H9 (cell line): ENCODE results near the gene ASB7. TPM values are rescaled to one million over a fixed set of nuclear protein-coding genes. Genes with fewer than 3 reads are reported as not detected.

Experiments
- DNase-seq: peaks from one replicate; pipeline ENCODE4 v3.0.0-alpha.2; 2017
- H2AFZ ChIP-seq: one replicate; pipeline ENCODE4 v1.6.1; 2013; ENCODE audit warnings: mild to moderate bottlenecking, low read length, control low read depth, moderate library complexity
- H2AK5ac ChIP-seq: 2 replicates; pipeline ENCODE4 v1.6.1; 2013; ENCODE audit warnings: low read length, control low read depth, mixed read lengths; ENCODE audit not compliant: insufficient read length
- H2BK120ac ChIP-seq: one replicate; pipeline ENCODE4 v1.6.1; 2013; ENCODE audit warnings: low read depth, mild to moderate bottlenecking, low read length, control low read depth, inconsistent platforms; ENCODE audit not compliant: poor library complexity, severe bottlenecking
- H2BK12ac ChIP-seq: 2 replicates; pipeline ENCODE4 v1.6.1; 2013; ENCODE audit warnings: low read length, control low read depth, mixed read lengths, low read depth; ENCODE audit not compliant: insufficient read length
- H2BK15ac ChIP-seq: 2 replicates; pipeline ENCODE4 v1.6.1; 2013; ENCODE audit warnings: low read depth, low read length, control low read depth
- H2BK20ac ChIP-seq: one replicate; pipeline ENCODE4 v1.6.1; 2013; ENCODE audit warnings: low read depth, mild to moderate bottlenecking, low read length, control low read depth, inconsistent platforms; ENCODE audit not compliant: poor library complexity, severe bottlenecking
- H2BK5ac ChIP-seq: 2 replicates; pipeline ENCODE4 v1.6.1; 2013; ENCODE audit warnings: low read length, control low read depth, mixed read lengths; ENCODE audit not compliant: insufficient read length
- H3K14ac ChIP-seq: 2 replicates; pipeline ENCODE4 v1.6.1; 2013; ENCODE audit warnings: low read length, control low read depth; ENCODE audit not compliant: insufficient read depth
- H3K18ac ChIP-seq: 2 replicates; pipeline ENCODE4 v1.6.1; 2013; ENCODE audit warnings: low read depth, mild to moderate bottlenecking, mixed read lengths, low read length, control low read depth; ENCODE audit not compliant: insufficient read length
- H3K23ac ChIP-seq: 2 replicates; pipeline ENCODE4 v1.6.1; 2013; ENCODE audit warnings: low read length, control low read depth, mixed read lengths, low read depth; ENCODE audit not compliant: insufficient read length
- H3K23me2 ChIP-seq: 2 replicates; pipeline ENCODE4 v1.6.1; 2013; ENCODE audit warnings: low read depth, mild to moderate bottlenecking, mixed read lengths, low read length, control low read depth; ENCODE audit not compliant: insufficient read length, poor library complexity, severe bottlenecking
- H3K27ac ChIP-seq: 2 replicates; pipeline ENCODE4 v1.5.1; 2013; ENCODE audit warnings: low read length, control low read depth, mixed read lengths, low read depth; ENCODE audit not compliant: insufficient read length
- H3K27me3 ChIP-seq: 2 replicates; pipeline ENCODE4 v1.6.1; 2013; ENCODE audit warnings: low read length, control low read depth, inconsistent platforms; ENCODE audit not compliant: insufficient read depth
- H3K4ac ChIP-seq: 2 replicates; pipeline ENCODE4 v1.6.1; 2013; ENCODE audit warnings: low read depth, mild to moderate bottlenecking, control low read depth, inconsistent platforms, low read length, moderate library complexity
- H3K4me1 ChIP-seq: 2 replicates; pipeline ENCODE4 v1.6.1; 2013; ENCODE audit warnings: low read length, control low read depth, inconsistent platforms; ENCODE audit not compliant: insufficient read depth
- H3K4me2 ChIP-seq: 2 replicates; pipeline ENCODE4 v1.6.1; 2013; ENCODE audit warnings: low read length, control low read depth, mixed read lengths; ENCODE audit not compliant: insufficient read length, insufficient read depth
- H3K56ac ChIP-seq: 2 replicates; pipeline ENCODE4 v1.6.1; 2013; ENCODE audit warnings: low read depth, mild to moderate bottlenecking, mixed read lengths, low read length, control low read depth; ENCODE audit not compliant: insufficient read length
- H3K79me1 ChIP-seq: 2 replicates; pipeline ENCODE4 v1.6.1; 2013; ENCODE audit warnings: low read depth, mild to moderate bottlenecking, moderate library complexity, low read length, control low read depth, inconsistent platforms; ENCODE audit not compliant: insufficient read depth, poor library complexity, severe bottlenecking
- H3K79me2 ChIP-seq: 2 replicates; pipeline ENCODE4 v1.6.1; 2013; ENCODE audit warnings: low read length, control low read depth, inconsistent platforms; ENCODE audit not compliant: insufficient read depth
- H3K9ac ChIP-seq: 2 replicates; pipeline ENCODE4 v1.6.1; 2013; ENCODE audit warnings: low read length, control low read depth, mixed read lengths; ENCODE audit not compliant: insufficient read length; ENCODE audit errors: extremely low read depth
- H3K9me3 ChIP-seq: one replicate; pipeline ENCODE4 v1.6.1; 2013; ENCODE audit warnings: low read depth, low read length, inconsistent platforms; ENCODE audit not compliant: control insufficient read depth
- H3T11ph ChIP-seq: one replicate; pipeline ENCODE4 v1.6.1; 2013; ENCODE audit warnings: mild to moderate bottlenecking, low read length, control low read depth, inconsistent platforms
- H4K20me1 ChIP-seq: one replicate; pipeline ENCODE4 v1.6.1; 2013; ENCODE audit not compliant: control insufficient read depth, insufficient read length, insufficient read depth
- H4K5ac ChIP-seq: 2 replicates; pipeline ENCODE4 v1.6.1; 2013; ENCODE audit warnings: low read depth, mild to moderate bottlenecking, mixed read lengths, low read length, control low read depth; ENCODE audit not compliant: insufficient read length
- H4K8ac ChIP-seq: replicated peaks from 2 replicates; pipeline ENCODE4 v1.6.1; 2013; ENCODE audit warnings: low read length, control low read depth, mixed read lengths, low read depth; ENCODE audit not compliant: insufficient read length
- H4K91ac ChIP-seq: 2 replicates; pipeline ENCODE4 v1.6.1; 2013; ENCODE audit warnings: low read depth, mild to moderate bottlenecking, moderate library complexity, mixed read lengths, low read length, control low read depth; ENCODE audit not compliant: insufficient read length
- H3K27ac Mint-ChIP-seq, 3 experiments: 2 replicates in 2 of 3; 3 replicates in 1 of 3; pipeline ENCODE4 v1.8.0; 2020 to 2021; ENCODE audit warnings: mixed read lengths in 3 of 3, mild to moderate bottlenecking in 1 of 3, moderate library complexity in 1 of 3
- H3K27me3 Mint-ChIP-seq: 2 replicates; pipeline ENCODE4 v1.8.0; 2021; ENCODE audit warnings: low read depth, mild to moderate bottlenecking, moderate library complexity, mixed read lengths
- H3K36me3 Mint-ChIP-seq, 3 experiments: 2 replicates in 2 of 3; 3 replicates in 1 of 3; pipeline ENCODE4 v1.8.0; 2020 to 2021; ENCODE audit warnings: low read depth in 3 of 3, mixed read lengths in 3 of 3; ENCODE audit not compliant: insufficient read depth in 1 of 3
- H3K4me1 Mint-ChIP-seq, 2 experiments: 2 replicates each; pipeline ENCODE4 v1.8.0; 2020; ENCODE audit warnings: mixed read lengths in 2 of 2
- H3K4me3 Mint-ChIP-seq, 2 experiments: 2 replicates in 1 of 2; 3 replicates in 1 of 2; pipeline ENCODE4 v1.8.0; 2020 to 2021; ENCODE audit warnings: mild to moderate bottlenecking in 2 of 2, mixed read lengths in 2 of 2, moderate library complexity in 1 of 2
- H3K9me3 Mint-ChIP-seq, 2 experiments: 2 replicates in 1 of 2; 3 replicates in 1 of 2; pipeline ENCODE4 v1.8.0; 2020; ENCODE audit warnings: mild to moderate bottlenecking in 2 of 2, mixed read lengths in 2 of 2, moderate library complexity in 1 of 2
- CTCF ChIP-seq: fragments of 200-600 bp; sonication (generic); conservative IDR thresholded peaks from 3 replicates; pipeline ENCODE4 v1.8.0; 2021; ENCODE audit warnings: antibody characterized with exemption, mild to moderate bottlenecking
- WGBS: extraction: QIAGEN DNeasy Blood & Tissue Kit; methylation state at CpG from one replicate; pipeline ENCODE4 v1.1.7; 2013; ENCODE audit warnings: missing lambda C conversion rate, low lambda C conversion rate, mixed read lengths; ENCODE audit not compliant: insufficient read length; ENCODE audit errors: extremely low coverage; 5-methylcytosine and 5-hydroxymethylcytosine counted together
- total RNA-seq: library from RNA; stranded (reverse); gene quantifications from 2 replicates; pipeline ENCODE4 v1.2.1, GENCODE V29; 2021

The ASB7 gene
- total RNA-seq, 1 experiment from 2014 or later: 12.8 TPM

GRCh38 chr15:100667405-100668347, 65.3 kb downstream of the ASB7 start:
- no peaks in the 10 kb centered on the region for H3K79me2 ChIP-seq
- no peaks in the 10 kb centered on the region for H3K9me3 ChIP-seq
- no peak overlapping the region for H2BK120ac ChIP-seq
- no peak overlapping the region for H3K4me2 ChIP-seq
- H3K9me3 Mint-ChIP-seq: no peaks in the 10 kb centered on the region
- H4K5ac ChIP-seq: no peak overlapping the region
- H3K4ac ChIP-seq: no peak overlapping the region
- H3K27ac ChIP-seq: no peak overlapping the region
- no peak overlapping the region for H3K23ac ChIP-seq
- H3K27me3 ChIP-seq: no peaks in the 10 kb centered on the region
- no peak overlapping the region for H3K18ac ChIP-seq
- no peak overlapping the region for H2BK12ac ChIP-seq
- H3K4me3 Mint-ChIP-seq: no peak overlapping the region
- H3K23me2 ChIP-seq: no peaks in the 10 kb centered on the region
- H2BK5ac ChIP-seq: no peak overlapping the region
- H3K56ac ChIP-seq: no peak overlapping the region
- no peak overlapping the region for H4K91ac ChIP-seq
- no CpG with 5 or more reads among the region's 20 CpGs for WGBS
- H3K27me3 Mint-ChIP-seq: peaks cover 2% of the 10 kb centered on the region
- H3K9ac ChIP-seq: no peak overlapping the region
- no peak overlapping the region for H3K14ac ChIP-seq
- no peak overlapping the region for H3K27ac Mint-ChIP-seq
- DNase-seq: no peak
- no peaks in the 10 kb centered on the region for H3K4me1 ChIP-seq
- H4K20me1 ChIP-seq: no peaks in the 10 kb centered on the region
- peaks cover 12% of the 10 kb centered on the region in 2 experiments for H3K4me1 Mint-ChIP-seq
- no peak overlapping the region for H4K8ac ChIP-seq
- H2BK15ac ChIP-seq: no peak overlapping the region
- H3K36me3 Mint-ChIP-seq: no peaks in the 10 kb centered on the region
- H2AFZ ChIP-seq: no peak overlapping the region
- no peak overlapping the region for H2AK5ac ChIP-seq
- H3T11ph ChIP-seq: no peak overlapping the region
- no peaks in the 10 kb centered on the region for H3K79me1 ChIP-seq
- H2BK20ac ChIP-seq: no peak overlapping the region
- TF ChIP-seq CTCF: no peak
